GM12892 (cell line): ENCODE results near the gene BRF1.

ENCODE experiments used
- POLR2A ChIP-seq: IDR thresholded peaks from 2 replicates; pipeline ENCODE4 v1.6.1; 2011; ENCODE audit warnings: low read depth, low read length, control low read depth
- POLR2AphosphoS5 ChIP-seq: IDR thresholded peaks from 2 replicates; pipeline ENCODE4 v1.6.1; 2011; ENCODE audit warnings: low read depth, low read length, control low read depth
- TAF1 ChIP-seq: IDR thresholded peaks from 2 replicates; pipeline ENCODE4 v1.6.1; 2011; ENCODE audit warnings: low read depth, mild to moderate bottlenecking, control low read depth, low read length, borderline replicate concordance

DNA sequence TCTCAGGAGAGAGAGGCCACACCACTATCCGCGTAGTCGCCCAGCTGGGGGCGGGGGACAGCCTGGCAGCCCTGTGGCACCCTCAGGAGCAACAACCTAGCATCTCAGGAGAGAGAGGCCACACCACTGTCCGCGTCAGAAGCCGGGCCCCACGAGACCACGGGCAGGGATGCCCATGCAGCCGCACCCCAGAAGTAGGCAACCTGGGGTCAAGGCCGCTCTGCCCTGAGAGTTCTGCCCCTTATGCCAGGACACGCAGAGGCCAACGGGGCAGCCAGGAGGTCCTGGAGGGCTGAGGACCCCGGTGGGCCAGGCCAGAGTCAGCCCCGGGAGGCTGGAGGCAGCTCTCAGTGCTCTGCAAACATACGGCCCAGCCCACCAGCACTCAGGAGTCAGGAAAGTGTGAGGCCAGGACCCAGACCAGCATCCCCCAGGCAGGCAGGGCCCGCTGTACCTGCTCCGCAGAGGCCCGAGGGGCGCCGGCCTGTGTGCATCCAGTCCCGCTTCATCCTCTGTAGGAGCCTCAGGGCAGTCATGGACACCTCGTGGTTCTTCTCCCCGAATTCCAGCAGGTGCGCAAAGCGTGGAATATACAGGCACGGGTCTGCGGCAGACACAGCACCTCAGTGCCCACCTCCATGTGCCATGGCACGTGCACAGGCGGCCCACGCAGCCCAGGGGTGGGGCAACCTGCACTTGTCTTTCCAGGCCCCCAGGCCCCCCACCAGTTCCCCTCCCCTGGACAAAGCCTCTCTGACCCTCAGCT lies 59.8 kb downstream of the BRF1 start:
- TF ChIP-seq TAF1 (no peak), POLR2A (no peak), POLR2AphosphoS5 (no peak)
